Sigmoid colon (tissue), 7 donors: Measurements from ENCODE around the gene FGF8. TPM values are rescaled to one million over a fixed set of nuclear protein-coding genes. Genes with fewer than 3 reads are reported as not detected.

Experiments used
- DNase-seq: peaks from one replicate; pipeline ENCODE4 v3.0.0-alpha.2; 2019
- H3K27ac ChIP-seq, 4 donors: fragments of 200-600 bp; sonication (generic); one replicate each; pipeline ENCODE4 v1.5.1; 2016 to 2019; ENCODE audit warnings: mild to moderate bottlenecking in 1 of 4
- H3K27me3 ChIP-seq, 3 donors: fragments of 200-600 bp; sonication (generic); one replicate each; pipeline ENCODE4 v1.5.1; 2019; ENCODE audit warnings: mild to moderate bottlenecking in 1 of 3
- H3K36me3 ChIP-seq, 4 donors: fragments of 200-600 bp; sonication (generic); one replicate each; pipeline ENCODE4 v1.5.1; 2016 to 2019
- H3K4me1 ChIP-seq, 4 donors: fragments of 200-600 bp; sonication (generic); one replicate each; pipeline ENCODE4 v1.5.1; 2017 to 2019
- H3K4me3 ChIP-seq, 4 donors: fragments of 200-600 bp; sonication (generic); one replicate each; pipeline ENCODE4 v1.5.1; 2017 to 2019; ENCODE audit warnings: mild to moderate bottlenecking in 2 of 4, moderate library complexity in 1 of 4
- H3K9me3 ChIP-seq, 4 donors: fragments of 200-600 bp in 3 of 4; sonication (generic) in 3 of 4; one replicate each; pipeline versions ENCODE4 v1.5.1 to v1.6.1; 2013 to 2019
- CTCF ChIP-seq, 4 experiments: fragments of 450-650 bp in 3 of 4; fragments of 200-600 bp in 1 of 4; IDR thresholded peaks; one replicate each; pipeline ENCODE4 v1.5.1; 2016 to 2019; ENCODE audit warnings: antibody characterized with exemption in 4 of 4, mild to moderate bottlenecking in 3 of 4, moderate library complexity in 2 of 4
- EP300 ChIP-seq, 4 donors: sonication (generic); formaldehyde crosslinking; IDR thresholded peaks; one replicate each; pipeline ENCODE4 v1.6.1; 2017; ENCODE audit warnings: antibody characterized with exemption in 4 of 4
- POLR2A ChIP-seq, 2 donors: fragments of 450-650 bp; IDR thresholded peaks; one replicate each; pipeline ENCODE4 v1.6.1; 2016; ENCODE audit warnings: antibody characterized with exemption in 2 of 2, mild to moderate bottlenecking in 2 of 2, moderate library complexity in 2 of 2
- POLR2AphosphoS5 ChIP-seq, 4 donors: sonication (generic); formaldehyde crosslinking; IDR thresholded peaks; one replicate each; pipeline ENCODE4 v1.6.1; 2017; ENCODE audit warnings: antibody characterized with exemption in 4 of 4
- WGBS, 2 donors: extraction: QIAGEN DNeasy Blood & Tissue Kit; methylation state at CpG; one replicate each; pipeline ENCODE4 v1.1.7; 2013; 5-methylcytosine and 5-hydroxymethylcytosine counted together
- intact Hi-C: fragments of 100-400 bp; cut with DNase I; formaldehyde crosslinking; loops from one replicate; pipeline ENCODE4 v1.15.1; 2023
- polyA plus RNA-seq, 3 donors: library from polyadenylated mRNA; stranded (reverse); fragments of 200-250 nt; gene quantifications; one replicate each; pipeline ENCODE4 v1.2.3, GENCODE V29; 2013
- total RNA-seq, 4 donors: library from RNA; depleted of rRNA; stranded (reverse); fragments of >200 nt; gene quantifications; one replicate each; pipeline ENCODE4 v1.1.0, GENCODE V29; 2016
- donor health status: healthy with polysubstance abuse.
- donor health status: Bipolar disorder and iron deficiency.
- donor health status: healthy.

FGF8 gene
- total and polyA plus RNA-seq, 7 donors: 0.10 TPM; not detected in 6

- Histone ChIP-seq H3K36me3 (no peaks in the 10 kb centered on the region), H3K4me3 (no peak overlapping the region), H3K27me3 (peaks cover 0 to 15% (median 0%) of the 10 kb centered on the region in 3 donors), H3K4me1 (no peaks in the 10 kb centered on the region), H3K9me3 (no peaks in the 10 kb centered on the region), H3K27ac (no peak overlapping the region)
- no peak for TF ChIP-seq POLR2A (IDR thresholded peaks at IDR 0.05)
- no peak for TF ChIP-seq CTCF (IDR thresholded peaks at IDR 0.05)
- no peak for TF ChIP-seq POLR2AphosphoS5 (IDR thresholded peaks at IDR 0.05)
- TF ChIP-seq EP300 (IDR thresholded peaks at IDR 0.05): no peak
- no peak for DNase-seq
- WGBS, 2 donors: 90 to 95% methylated on average over 6 of the region's 6 CpGs
- intact Hi-C loops: no loop called here
These were observed 55.2 kb downstream of the FGF8 start for GRCh38 chr10:101720606-101721230.

Other genes starting within 250 kb of the FGF8 start
- 10 to 100 TPM; 25.3 to 39.6 (median 33.2) TPM for gene POLL, start 187.9 kb downstream of the FGF8 start, total RNA-seq
- 10 to 100 TPM in 2 of 3 donors, 1 to 10 TPM in 1; 9.0 to 29.4 (median 19.2) TPM for gene POLL, start 187.9 kb downstream of the FGF8 start, polyA plus RNA-seq
- gene DPCD, start 187.8 kb downstream of the FGF8 start, total RNA-seq: 10 to 100 TPM; 18.5 to 80.2 (median 40.0) TPM
- gene DPCD, start 187.8 kb downstream of the FGF8 start, polyA plus RNA-seq: 10 to 100 TPM; 13.2 to 25.7 (median 24.9) TPM
- gene FBXW4, start 80.9 kb downstream of the FGF8 start, total RNA-seq: 100 to 1,000 TPM in 3 of 4 donors, 10 to 100 TPM in 1; 89.7 to 122 (median 111) TPM
- gene FBXW4, start 80.9 kb downstream of the FGF8 start, polyA plus RNA-seq: 10 to 100 TPM; 28.4 to 42.0 (median 33.5) TPM
- 10 to 100 TPM; 23.0 to 45.7 (median 29.8) TPM for gene NPM3, start 7.3 kb upstream of the FGF8 start, total RNA-seq
- 10 to 100 TPM; 17.8 to 64.9 (median 26.4) TPM for gene NPM3, start 7.3 kb upstream of the FGF8 start, polyA plus RNA-seq
- 100 to 1,000 TPM; 124 to 143 (median 140) TPM for gene OGA, start 42.3 kb upstream of the FGF8 start, total RNA-seq
- gene OGA, start 42.3 kb upstream of the FGF8 start, polyA plus RNA-seq: 10 to 100 TPM; 15.7 to 60.5 (median 23.4) TPM
- 1 to 10 TPM; 1.8 to 7.1 (median 2.6) TPM for gene KCNIP2, start 67.7 kb upstream of the FGF8 start, total RNA-seq
- 1 to 10 TPM in 1 of 3 donors, not detected in 2; 3.3 TPM for gene KCNIP2, start 67.7 kb upstream of the FGF8 start, polyA plus RNA-seq